ENCODE measurements around the gene CLIP4.

GRCh38 chr2:29215739-29216608, 100.8 kb downstream of the CLIP4 start:
- TF ChIP-seq CTCF (conservative IDR thresholded peaks at IDR 0.05 in 1 of 2, IDR thresholded peaks at IDR 0.05 in 1 of 2; ENCODE audit: extremely low read depth in 1 of 2, insufficient read depth in 1 of 2, low read depth in 1 of 2, low read length in 2 of 2) (no peak), EZH2 (IDR thresholded peaks at IDR 0.05; ENCODE audit: borderline replicate concordance, low read length) (no peak)
